Cardiac fibroblast (primary cell): ENCODE results near the gene JPT1.
"Not testable (repeated sequence)": the region's sequence is repeated elsewhere in the genome, so short reads cannot be mapped to it uniquely, and the experiment has no call there.

Source experiments
- DNase-seq, 2 donors: peaks; one replicate each; pipeline versions ENCODE4 v3.0.0 to v3.0.0-alpha.2; 2010; ENCODE audit warnings: low read depth in 2 of 2
- H3K4me3 ChIP-seq, 2 donors: replicated peaks in 1 of 2; 1 replicate in 1 of 2; 2 replicates in 1 of 2; pipeline ENCODE4 v1.5.1; 2011; ENCODE audit warnings: low read depth in 2 of 2, low read length in 2 of 2, mild to moderate bottlenecking in 2 of 2, moderate library complexity in 1 of 2
- TF ChIP-seq, protein P1 (sequence below): IDR thresholded peaks from one replicate; pipeline ENCODE4 v1.5.1; 2011; ENCODE audit warnings: low read depth, mild to moderate bottlenecking, low read length, inconsistent platforms

Gene JPT1

GRCh38 chr17:75174996-75175395, 20.7 kb upstream of the JPT1 start:
- no peak for DNase-seq
- TF ChIP-seq, protein P1, sequence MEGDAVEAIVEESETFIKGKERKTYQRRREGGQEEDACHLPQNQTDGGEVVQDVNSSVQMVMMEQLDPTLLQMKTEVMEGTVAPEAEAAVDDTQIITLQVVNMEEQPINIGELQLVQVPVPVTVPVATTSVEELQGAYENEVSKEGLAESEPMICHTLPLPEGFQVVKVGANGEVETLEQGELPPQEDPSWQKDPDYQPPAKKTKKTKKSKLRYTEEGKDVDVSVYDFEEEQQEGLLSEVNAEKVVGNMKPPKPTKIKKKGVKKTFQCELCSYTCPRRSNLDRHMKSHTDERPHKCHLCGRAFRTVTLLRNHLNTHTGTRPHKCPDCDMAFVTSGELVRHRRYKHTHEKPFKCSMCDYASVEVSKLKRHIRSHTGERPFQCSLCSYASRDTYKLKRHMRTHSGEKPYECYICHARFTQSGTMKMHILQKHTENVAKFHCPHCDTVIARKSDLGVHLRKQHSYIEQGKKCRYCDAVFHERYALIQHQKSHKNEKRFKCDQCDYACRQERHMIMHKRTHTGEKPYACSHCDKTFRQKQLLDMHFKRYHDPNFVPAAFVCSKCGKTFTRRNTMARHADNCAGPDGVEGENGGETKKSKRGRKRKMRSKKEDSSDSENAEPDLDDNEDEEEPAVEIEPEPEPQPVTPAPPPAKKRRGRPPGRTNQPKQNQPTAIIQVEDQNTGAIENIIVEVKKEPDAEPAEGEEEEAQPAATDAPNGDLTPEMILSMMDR = no peak
- no peak overlapping the region for H3K4me3 ChIP-seq

- TF ChIP-seq, protein P1 = no peak
- DNase-seq = no peak
- H3K4me3 ChIP-seq = no peak overlapping the region
Observed at GRCh38 chr17:75173526-75173925, 19.2 kb upstream of the JPT1 start.

- DNase-seq = no peak
- TF ChIP-seq, protein P1 = no peak
- no peak overlapping the region for H3K4me3 ChIP-seq
Observed at GRCh38 chr17:75168998-75169397, 14.7 kb upstream of the JPT1 start.

DNA sequence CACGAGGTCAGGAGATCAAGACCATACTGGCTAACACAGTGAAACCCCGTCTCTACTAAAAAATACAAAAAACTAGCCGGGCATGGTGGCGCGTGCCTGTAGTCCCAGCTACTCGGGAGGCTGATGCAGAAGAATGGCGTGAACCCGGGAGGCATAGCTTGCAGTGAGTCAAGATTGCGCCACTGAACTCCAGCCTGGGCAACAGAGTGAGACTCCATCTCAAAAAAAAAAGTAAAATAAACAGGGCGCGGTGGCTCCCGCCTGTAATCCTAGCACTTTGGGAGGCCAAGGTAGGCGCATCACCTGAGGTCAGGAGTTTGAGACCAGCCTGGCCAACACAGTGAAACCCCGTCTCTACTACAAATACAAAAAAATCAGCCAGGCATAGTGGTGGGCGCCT, 10.3 kb upstream of the JPT1 start:
- not testable (repeated sequence) for H3K4me3 ChIP-seq, DNase-seq

- H3K4me3 ChIP-seq = no peak overlapping the region
- TF ChIP-seq, protein P1 = no peak
- DNase-seq = no peak
Observed at GRCh38 chr17:75163074-75163473, 8.8 kb upstream of the JPT1 start.

DNA sequence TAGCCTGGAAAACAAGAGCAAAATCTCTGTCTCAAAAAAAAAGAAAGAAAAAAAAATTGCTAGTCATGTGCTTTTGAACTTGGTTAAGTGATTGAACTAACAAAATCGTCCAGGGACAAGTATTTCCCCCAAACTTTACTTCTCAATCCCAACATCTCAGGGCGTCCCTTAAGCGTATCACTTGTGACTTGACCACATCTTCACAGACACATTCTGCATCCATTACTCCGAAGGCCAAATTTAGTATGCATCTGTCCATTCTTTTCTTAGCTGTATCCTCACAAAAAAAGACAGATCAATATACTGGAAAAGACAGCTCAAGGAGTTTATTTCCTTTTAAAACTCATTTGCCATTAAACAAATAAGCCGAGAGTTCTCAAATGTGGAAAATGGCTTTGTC, 5.9 kb upstream of the JPT1 start:
- DNase-seq = no peak
- no peak overlapping the region for H3K4me3 ChIP-seq
- TF ChIP-seq, protein P1 = no peak

- H3K4me3 ChIP-seq = no peak overlapping the region
- TF ChIP-seq, protein P1 = no peak
- DNase-seq = peak in 1 of 2 donors; percentile 80
Observed at GRCh38 chr17:75159196-75160031, 5.1 kb upstream of the JPT1 start.

- not testable (repeated sequence) for H3K4me3 ChIP-seq
- DNase-seq = peak in 1 of 2 donors; percentile 40
Observed at GRCh38 chr17:75158480-75158879, 4.2 kb upstream of the JPT1 start.
